Esophagus muscularis mucosa (tissue), 4 donors: Measurements from ENCODE around the gene TRMT5. TPM values are rescaled to one million over a fixed set of nuclear protein-coding genes. Genes with fewer than 3 reads are reported as not detected.

ENCODE experiments used
- DNase-seq: peaks from one replicate; pipeline ENCODE4 v3.0.0-alpha.2; 2017; ENCODE audit errors: extremely low spot score
- H3K27ac ChIP-seq, 4 donors: fragments of 200-600 bp; sonication (generic); replicated peaks in 1 of 4; 1 replicate in 3 of 4; 2 replicates in 1 of 4; pipeline ENCODE4 v1.5.1; 2016 to 2019; ENCODE audit warnings: mild to moderate bottlenecking in 1 of 4
- H3K27me3 ChIP-seq, 4 donors: fragments of 200-600 bp; sonication (generic); one replicate each; pipeline versions ENCODE4 v1.5.1 to v1.6.0; 2016 to 2019
- H3K36me3 ChIP-seq, 4 donors: fragments of 200-600 bp; sonication (generic); one replicate each; pipeline ENCODE4 v1.5.1; 2016 to 2019
- H3K4me1 ChIP-seq, 4 donors: fragments of 200-600 bp; sonication (generic); one replicate each; pipeline ENCODE4 v1.5.1; 2016 to 2019
- H3K4me3 ChIP-seq, 4 donors: fragments of 200-600 bp; sonication (generic); 1 replicate in 2 of 4; 2 replicates in 2 of 4; pipeline ENCODE4 v1.5.1; 2016 to 2019; ENCODE audit warnings: mild to moderate bottlenecking in 4 of 4, moderate library complexity in 1 of 4
- H3K9me3 ChIP-seq, 4 donors: fragments of 200-600 bp; sonication (generic); 1 replicate in 3 of 4; 2 replicates in 1 of 4; pipeline ENCODE4 v1.5.1; 2016 to 2019
- CTCF ChIP-seq, 3 experiments: fragments of 200-600 bp in 2 of 3; fragments of 450-650 bp in 1 of 3; sonication (generic) in 2 of 3; IDR thresholded peaks; one replicate each; pipeline ENCODE4 v1.5.1; 2017 to 2019; ENCODE audit warnings: antibody characterized with exemption in 3 of 3, mild to moderate bottlenecking in 2 of 3, moderate library complexity in 1 of 3
- EP300 ChIP-seq: sonication (generic); formaldehyde crosslinking; IDR thresholded peaks from one replicate; pipeline ENCODE4 v1.6.1; 2017; ENCODE audit warnings: antibody characterized with exemption
- POLR2A ChIP-seq: fragments of 450-650 bp; IDR thresholded peaks from one replicate; pipeline ENCODE4 v1.6.1; 2017; ENCODE audit warnings: antibody characterized with exemption, moderate library complexity, mild to moderate bottlenecking, low read depth
- POLR2AphosphoS5 ChIP-seq, 2 donors: sonication (generic); formaldehyde crosslinking; IDR thresholded peaks; one replicate each; pipeline ENCODE4 v1.6.1; 2017; ENCODE audit warnings: antibody characterized with exemption in 2 of 2
- WGBS: methylation state at CpG from one replicate; pipeline ENCODE4 v1.1.5; 2018; 5-methylcytosine and 5-hydroxymethylcytosine counted together
- intact Hi-C: fragments of 100-400 bp; cut with DNase I; formaldehyde crosslinking; loops from one replicate; pipeline ENCODE4 v1.15.1; 2023
- total RNA-seq, 4 donors: library from RNA; depleted of rRNA; stranded (reverse); fragments of >200 nt; gene quantifications; one replicate each; pipeline versions ENCODE4 v1.1.0 to v1.2.1, GENCODE V29; 2016

The TRMT5 gene
- total RNA-seq, 4 donors from 2014 or later: 8.6 to 12.0 (median 9.4) TPM

GRCh38 chr14:60986500-60986899 lies 5.6 kb upstream of the TRMT5 start:
- H3K36me3 ChIP-seq: peaks cover 7 to 60% (median 37%) of the 10 kb centered on the region in 4 donors
- WGBS: 97% methylated on average over 2 of the region's 2 CpGs

GRCh38 chr14:60984196-60984595 lies 3.3 kb upstream of the TRMT5 start:
- no peak overlapping the region for H3K27ac ChIP-seq
- no peaks in the 10 kb centered on the region for H3K27me3 ChIP-seq
- WGBS: 91% methylated on average over 1 of the region's 1 CpG
- peaks cover 14 to 36% (median 31%) of the 10 kb centered on the region in 4 donors for H3K4me1 ChIP-seq
- intact Hi-C loops: loop anchor here (10.0 kb wide), 1 partner anchor 211 kb away; no protein-coding TSS in a partner anchor
- peaks cover 0 to 37% (median 22%) of the 10 kb centered on the region in 4 donors for H3K36me3 ChIP-seq
- TF ChIP-seq CTCF (IDR thresholded peaks at IDR 0.05) (no peak), POLR2AphosphoS5 (IDR thresholded peaks at IDR 0.05) (no peak), EP300 (no peak), POLR2A (no peak)
- H3K4me3 ChIP-seq: no peak overlapping the region
- no peaks in the 10 kb centered on the region for H3K9me3 ChIP-seq
- no peak for DNase-seq

More at GRCh38 chr14:60986500-60986899, 5.6 kb upstream of the TRMT5 start:
- no peaks in the 10 kb centered on the region for H3K27me3 ChIP-seq
- no peak for DNase-seq
- intact Hi-C loops: loop anchor here (10.0 kb wide), 1 partner anchor 208 kb away; no protein-coding TSS in a partner anchor
- peaks cover 8 to 21% (median 18%) of the 10 kb centered on the region in 4 donors for H3K4me1 ChIP-seq
- TF ChIP-seq POLR2A (no peak), EP300 (no peak), CTCF (IDR thresholded peaks at IDR 0.05) (no peak), POLR2AphosphoS5 (IDR thresholded peaks at IDR 0.05) (no peak)
- no peak overlapping the region for H3K4me3 ChIP-seq
- H3K9me3 ChIP-seq: no peaks in the 10 kb centered on the region
- no peak overlapping the region for H3K27ac ChIP-seq

GRCh38 chr14:60981633-60982455 lies 965 bp upstream of the TRMT5 start:
- no peak for TF ChIP-seq CTCF (IDR thresholded peaks at IDR 0.05)
- no peak for TF ChIP-seq POLR2AphosphoS5 (IDR thresholded peaks at IDR 0.05)
- TF ChIP-seq EP300: no peak
- no peak for TF ChIP-seq POLR2A
- intact Hi-C loops: loop anchor here (10.0 kb wide), 1 partner anchor 213 kb away; no protein-coding TSS in a partner anchor
- peaks cover 14 to 50% (median 46%) of the 10 kb centered on the region in 4 donors for H3K4me1 ChIP-seq
- H3K27me3 ChIP-seq: no peaks in the 10 kb centered on the region
- WGBS: 10% methylated on average over 12 of the region's 12 CpGs
- H3K27ac ChIP-seq: peak overlapping the region; percentile 86 to 90 (median 86)
- peaks cover 0 to 17% (median 8%) of the 10 kb centered on the region in 4 donors for H3K36me3 ChIP-seq
- H3K9me3 ChIP-seq: no peaks in the 10 kb centered on the region
- no peak for DNase-seq
- H3K4me3 ChIP-seq: peak overlapping the region; percentile 66 to 83 (median 80)

GRCh38 chr14:60977847-60978246 lies 3.0 kb downstream of the TRMT5 start:
- H3K4me1 ChIP-seq: peaks cover 14 to 43% (median 41%) of the 10 kb centered on the region in 4 donors
- H3K36me3 ChIP-seq: peaks cover 0 to 32% (median 9%) of the 10 kb centered on the region in 4 donors
- TF ChIP-seq POLR2A (no peak), EP300 (no peak), POLR2AphosphoS5 (IDR thresholded peaks at IDR 0.05) (no peak), CTCF (IDR thresholded peaks at IDR 0.05) (no peak)
- no peak for DNase-seq
- no peaks in the 10 kb centered on the region for H3K27me3 ChIP-seq
- intact Hi-C loops: no loop called here
- no peak overlapping the region for H3K4me3 ChIP-seq
- 52% methylated on average over 2 of the region's 2 CpGs for WGBS
- H3K27ac ChIP-seq: no peak overlapping the region
- H3K9me3 ChIP-seq: no peaks in the 10 kb centered on the region
